OCI-LY7 (cell line): Measurements from ENCODE around the gene MBIP. TPM values are rescaled to one million over a fixed set of nuclear protein-coding genes. Genes with fewer than 3 reads are reported as not detected.

Source experiments
- BruUV-seq: library from RNA; stranded (reverse); fragments of 400-500 nt; replicated peaks from 2 replicates; lab custom pipeline; 2021; lab: Mats Ljungman, UMichigan
- CTCF ChIA-PET: fragments of 300-600 bp; sonication (Branson Sonifier 250); formaldehyde crosslinking; loops from one replicate; lab custom pipeline; 2022; ENCODE audit warnings: antibody characterized with exemption; ENCODE audit not compliant: unreplicated experiment; lab: Charles Lee
- POLR2A ChIA-PET: fragments of 300-600 bp; sonication (Branson Sonifier 250); formaldehyde crosslinking; loops from one replicate; lab custom pipeline; 2022; ENCODE audit warnings: antibody characterized with exemption; lab: Charles Lee
- DNase-seq: peaks from one replicate; pipeline ENCODE4 v3.0.0-alpha.2; 2015; ENCODE audit warnings: low spot score
- H2AFZ ChIP-seq: fragments of 200-600 bp; sonication (generic), shearing (Covaris generic); 2 replicates; pipeline ENCODE4 v1.6.1; 2014; ENCODE audit warnings: mild to moderate bottlenecking, antibody characterized with exemption, low read length, moderate library complexity
- H3K27ac ChIP-seq: fragments of 200-600 bp; sonication (generic); 2 replicates; pipeline ENCODE4 v1.5.1; 2014; ENCODE audit warnings: mixed run types, low read depth, mild to moderate bottlenecking, moderate library complexity, low read length, inconsistent platforms; ENCODE audit not compliant: poor library complexity, severe bottlenecking
- H3K36me3 ChIP-seq: fragments of 200-600 bp; sonication (generic); 2 replicates; pipeline ENCODE4 v1.6.1; 2014; ENCODE audit warnings: mild to moderate bottlenecking, antibody characterized with exemption, low read length, moderate library complexity, mixed read lengths; ENCODE audit not compliant: insufficient read depth
- H3K4me1 ChIP-seq: fragments of 200-600 bp; sonication (generic); 2 replicates; pipeline ENCODE4 v1.5.1; 2014; ENCODE audit warnings: mild to moderate bottlenecking, low read length; ENCODE audit not compliant: insufficient read depth, poor library complexity, severe bottlenecking
- H3K4me2 ChIP-seq: fragments of 200-600 bp; sonication (generic); 2 replicates; pipeline ENCODE4 v1.6.1; 2014; ENCODE audit warnings: mild to moderate bottlenecking, low read length
- H3K4me3 ChIP-seq: fragments of 200-600 bp; sonication (generic); 2 replicates; pipeline ENCODE4 v1.5.1; 2014; ENCODE audit warnings: mild to moderate bottlenecking, low read depth, low read length; ENCODE audit not compliant: poor library complexity, severe bottlenecking
- H3K79me2 ChIP-seq: fragments of 200-600 bp; sonication (generic); 2 replicates; pipeline ENCODE4 v1.6.1; 2016; ENCODE audit warnings: low read depth, mild to moderate bottlenecking, low read length, moderate library complexity, mixed read lengths; ENCODE audit not compliant: insufficient read depth
- H3K9me2 ChIP-seq: fragments of 200-600 bp; sonication (generic); 2 replicates; pipeline ENCODE4 v1.6.1; 2016; ENCODE audit warnings: mild to moderate bottlenecking, low read length, mixed read lengths; ENCODE audit not compliant: insufficient read depth
- H3K9me3 ChIP-seq: fragments of 200-600 bp; sonication (generic); 2 replicates; pipeline ENCODE4 v1.6.1; 2014; ENCODE audit warnings: mild to moderate bottlenecking, mixed run types, low read length, mixed read lengths
- H4K20me1 ChIP-seq: fragments of 200-600 bp; sonication (generic); 2 replicates; pipeline ENCODE4 v1.6.1; 2014; ENCODE audit warnings: mild to moderate bottlenecking, antibody characterized with exemption, low read length, moderate library complexity, mixed read lengths; ENCODE audit not compliant: insufficient read depth
- EZH2phosphoT487 ChIP-seq: fragments of 200-600 bp; sonication (generic); IDR thresholded peaks from 2 replicates; pipeline ENCODE4 v1.6.1; 2018; ENCODE audit warnings: low read depth, borderline replicate concordance, mild to moderate bottlenecking, mixed run types, antibody characterized with exemption, low read length, moderate library complexity, mixed read lengths
- intact Hi-C: fragments of 100-400 bp; cut with micrococcal nuclease; formaldehyde crosslinking; loops from one replicate; pipeline ENCODE4 v1.10.0; 2022; ENCODE audit not compliant: unreplicated experiment
- total RNA-seq, 2 experiments: library from RNA; depleted of rRNA in 1 of 2; stranded (reverse); fragments of >200 nt in 1 of 2; shearing (Covaris generic) in 1 of 2; gene quantifications; 2 replicates each; pipeline ENCODE4 v1.2.3, GENCODE V29; 2014 to 2022
- TF ChIP-seq, protein P1 (sequence below): fragments of 200-600 bp; sonication (generic); conservative IDR thresholded peaks from 2 replicates; pipeline ENCODE4 v1.5.1; 2014; ENCODE audit warnings: mild to moderate bottlenecking, antibody characterized with exemption, low read length, moderate library complexity, mixed read lengths

The MBIP gene
- total RNA-seq, 2 experiments from 2014 or later: 8.8 to 28.1 TPM

DNA sequence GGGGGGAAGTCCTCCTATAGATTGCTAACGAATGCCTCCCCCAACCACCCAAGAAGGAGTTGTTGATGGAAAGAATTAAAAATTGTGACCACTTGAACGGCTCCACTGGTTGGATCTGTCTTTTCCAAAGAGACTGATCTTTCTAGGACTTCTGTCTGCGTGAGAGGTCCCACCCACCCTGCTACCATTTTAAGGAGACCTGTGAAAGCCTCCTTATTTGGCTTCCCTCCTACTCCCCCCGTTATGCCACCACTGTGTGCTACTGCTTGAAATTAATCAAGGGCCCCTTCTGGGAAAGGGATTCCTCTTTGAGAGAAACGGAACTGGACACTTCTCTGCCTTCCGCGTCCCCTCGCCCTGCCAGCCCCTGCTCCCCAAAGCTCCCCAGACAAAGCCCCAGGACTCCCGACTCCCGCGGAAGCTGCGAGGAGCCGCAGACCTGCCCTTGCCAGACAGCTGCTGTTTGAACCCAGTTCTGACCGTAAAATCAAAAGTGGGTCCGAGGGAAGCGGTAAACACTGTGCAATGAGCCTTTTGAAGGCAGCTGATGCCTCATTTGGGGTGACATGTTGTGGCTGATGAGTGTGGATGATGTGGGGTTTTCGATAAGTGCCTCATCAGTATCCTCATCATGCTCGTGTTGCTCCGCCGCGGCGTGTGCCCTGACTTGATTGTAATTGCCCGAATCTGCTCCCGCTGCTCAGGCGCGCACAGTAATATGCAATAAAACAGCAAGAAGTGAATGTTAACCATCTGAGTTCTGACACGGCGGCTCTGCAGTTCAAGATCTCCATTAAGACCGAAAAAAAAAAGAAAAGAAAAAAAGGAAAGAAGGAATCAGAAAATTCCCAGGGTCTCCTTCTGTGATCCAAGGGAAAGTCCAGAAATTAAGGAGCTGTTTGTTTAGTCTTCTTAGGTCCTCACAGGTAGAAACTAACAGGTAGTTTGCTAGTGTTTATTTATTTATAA, 48.2 kb downstream of the MBIP start:
- no peaks in the 10 kb centered on the region for H3K4me1 ChIP-seq
- no peaks in the 10 kb centered on the region for H3K36me3 ChIP-seq
- ChIA-PET CTCF (no interaction called here), POLR2A (no interaction called here)
- H4K20me1 ChIP-seq: no peaks in the 10 kb centered on the region
- no peaks in the 10 kb centered on the region for H3K9me2 ChIP-seq
- no peak overlapping the region for H3K4me3 ChIP-seq
- H3K27ac ChIP-seq: no peak overlapping the region
- H2AFZ ChIP-seq: no peak overlapping the region
- TF ChIP-seq, protein P1, sequence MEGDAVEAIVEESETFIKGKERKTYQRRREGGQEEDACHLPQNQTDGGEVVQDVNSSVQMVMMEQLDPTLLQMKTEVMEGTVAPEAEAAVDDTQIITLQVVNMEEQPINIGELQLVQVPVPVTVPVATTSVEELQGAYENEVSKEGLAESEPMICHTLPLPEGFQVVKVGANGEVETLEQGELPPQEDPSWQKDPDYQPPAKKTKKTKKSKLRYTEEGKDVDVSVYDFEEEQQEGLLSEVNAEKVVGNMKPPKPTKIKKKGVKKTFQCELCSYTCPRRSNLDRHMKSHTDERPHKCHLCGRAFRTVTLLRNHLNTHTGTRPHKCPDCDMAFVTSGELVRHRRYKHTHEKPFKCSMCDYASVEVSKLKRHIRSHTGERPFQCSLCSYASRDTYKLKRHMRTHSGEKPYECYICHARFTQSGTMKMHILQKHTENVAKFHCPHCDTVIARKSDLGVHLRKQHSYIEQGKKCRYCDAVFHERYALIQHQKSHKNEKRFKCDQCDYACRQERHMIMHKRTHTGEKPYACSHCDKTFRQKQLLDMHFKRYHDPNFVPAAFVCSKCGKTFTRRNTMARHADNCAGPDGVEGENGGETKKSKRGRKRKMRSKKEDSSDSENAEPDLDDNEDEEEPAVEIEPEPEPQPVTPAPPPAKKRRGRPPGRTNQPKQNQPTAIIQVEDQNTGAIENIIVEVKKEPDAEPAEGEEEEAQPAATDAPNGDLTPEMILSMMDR: no peak
- no peak for TF ChIP-seq EZH2phosphoT487
- DNase-seq: no peak
- H3K9me3 ChIP-seq: no peaks in the 10 kb centered on the region
- H3K79me2 ChIP-seq: no peaks in the 10 kb centered on the region
- no peak overlapping the region for H3K4me2 ChIP-seq
- intact Hi-C loops: no loop called here
- no TSS peak for BruUV-seq

DNA sequence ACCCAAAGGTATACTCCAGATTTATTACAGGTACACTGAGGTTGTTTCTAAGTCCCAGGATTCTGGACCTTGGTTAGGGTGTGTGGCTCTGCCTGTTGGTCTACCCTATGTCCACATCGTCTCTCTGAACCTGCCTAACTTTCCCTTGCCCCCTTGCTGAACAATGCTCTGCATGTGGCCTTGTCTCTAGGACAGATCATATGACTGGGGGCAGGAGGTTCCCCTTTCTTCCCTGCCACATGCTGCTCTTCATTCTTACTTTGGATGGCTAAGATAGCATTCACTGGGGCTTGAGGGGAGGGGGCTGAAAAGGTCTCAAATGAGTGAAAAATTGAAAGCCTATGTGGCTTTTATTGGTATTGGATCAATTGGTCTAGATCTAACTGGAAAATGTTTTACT, 49.2 kb downstream of the MBIP start:
- intact Hi-C loops: no loop called here
- Histone ChIP-seq H3K36me3 (no peaks in the 10 kb centered on the region), H2AFZ (no peak overlapping the region), H3K4me3 (no peak overlapping the region), H3K79me2 (no peaks in the 10 kb centered on the region), H3K9me2 (no peaks in the 10 kb centered on the region), H3K4me1 (no peaks in the 10 kb centered on the region), H3K27ac (no peak overlapping the region), H4K20me1 (no peaks in the 10 kb centered on the region), H3K4me2 (no peak overlapping the region), H3K9me3 (no peaks in the 10 kb centered on the region)
- BruUV-seq: no TSS peak
- TF ChIP-seq, protein P1: no peak
- no peak for TF ChIP-seq EZH2phosphoT487
- ChIA-PET POLR2A (no interaction called here), CTCF (no interaction called here)
- DNase-seq: no peak

DNA sequence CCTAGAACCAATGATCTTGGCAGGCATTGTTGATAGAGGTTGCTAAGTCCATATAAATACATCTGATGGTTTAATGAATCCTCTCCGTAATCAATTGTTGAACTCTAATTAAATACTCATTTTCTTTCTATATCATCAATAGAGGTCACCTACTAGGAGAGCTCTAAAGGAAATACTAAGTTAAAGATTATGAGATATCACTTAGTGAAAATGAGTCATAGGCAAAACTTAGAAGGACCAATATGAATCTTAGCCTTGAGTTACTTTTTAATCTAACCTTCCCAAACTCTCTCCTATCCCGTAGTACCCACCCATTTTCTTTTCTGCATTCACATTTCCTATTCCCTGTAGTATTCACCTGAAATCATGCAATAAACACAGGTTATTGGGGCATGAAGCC, 50.2 kb downstream of the MBIP start:
- no peaks in the 10 kb centered on the region for H3K79me2 ChIP-seq
- DNase-seq: no peak
- intact Hi-C loops: no loop called here
- ChIA-PET POLR2A (no interaction called here), CTCF (no interaction called here)
- TF ChIP-seq, protein P1: no peak
- no peak for TF ChIP-seq EZH2phosphoT487
- no peaks in the 10 kb centered on the region for H3K9me2 ChIP-seq
- no peaks in the 10 kb centered on the region for H3K4me1 ChIP-seq
- H3K27ac ChIP-seq: no peak overlapping the region
- no peak overlapping the region for H3K4me3 ChIP-seq
- H2AFZ ChIP-seq: no peak overlapping the region
- H3K9me3 ChIP-seq: no peaks in the 10 kb centered on the region
- H3K4me2 ChIP-seq: no peak overlapping the region
- H4K20me1 ChIP-seq: no peaks in the 10 kb centered on the region
- H3K36me3 ChIP-seq: no peaks in the 10 kb centered on the region
- no TSS peak for BruUV-seq
